ACC112 (cell line): ENCODE measurements around the gene RAD51D.
"Not testable (repeated sequence)": the region's sequence is repeated elsewhere in the genome, so short reads cannot be mapped to it uniquely, and the experiment has no call there.

ENCODE experiments used
- H2AFZ ChIP-seq: fragments of 200-600 bp; sonication (generic); one replicate; pipeline ENCODE4 v1.6.0; 2017; ENCODE audit warnings: antibody characterized with exemption, low read length; ENCODE audit not compliant: unreplicated experiment
- H3K27ac ChIP-seq: fragments of 200-600 bp; sonication (generic); 2 replicates; pipeline ENCODE4 v1.5.1; 2014; ENCODE audit warnings: low read depth, mild to moderate bottlenecking, antibody characterized with exemption, low read length, moderate library complexity
- H3K27me3 ChIP-seq: fragments of 200-600 bp; sonication (generic); 2 replicates; pipeline ENCODE4 v1.6.1; 2014; ENCODE audit warnings: mild to moderate bottlenecking, antibody characterized with exemption, low read length, moderate library complexity, mixed read lengths; ENCODE audit not compliant: insufficient read depth
- H3K36me3 ChIP-seq: fragments of 200-600 bp; sonication (generic); 2 replicates; pipeline ENCODE4 v1.6.1; 2016; ENCODE audit warnings: mild to moderate bottlenecking, antibody characterized with exemption, low read length, moderate library complexity, mixed read lengths; ENCODE audit not compliant: insufficient read depth
- H3K4me1 ChIP-seq: fragments of 200-600 bp; sonication (generic); one replicate; pipeline ENCODE4 v1.6.1; 2016; ENCODE audit warnings: low read length, mixed read lengths; ENCODE audit not compliant: insufficient read depth, unreplicated experiment, control insufficient read depth
- H3K4me3 ChIP-seq: fragments of 200-600 bp; sonication (generic); 2 replicates; pipeline ENCODE4 v1.5.1; 2014; ENCODE audit warnings: mild to moderate bottlenecking, low read depth, low read length
- H3K79me2 ChIP-seq: fragments of 200-600 bp; sonication (generic); one replicate; pipeline ENCODE4 v1.6.0; 2016; ENCODE audit warnings: low read length; ENCODE audit not compliant: control insufficient read depth, unreplicated experiment, insufficient read depth

RAD51D gene

GRCh38 chr17:35051579-35052240, 68.0 kb downstream of the RAD51D start:
- peaks cover 27% of the 10 kb centered on the region for H3K4me1 ChIP-seq
- no peak overlapping the region for H3K4me3 ChIP-seq
- no peak overlapping the region for H2AFZ ChIP-seq
- H3K36me3 ChIP-seq = no peaks in the 10 kb centered on the region
- H3K27ac ChIP-seq = peak overlapping the region; percentile 28; the same call in 1 of the 2 replicates
- no peaks in the 10 kb centered on the region for H3K27me3 ChIP-seq
- H3K79me2 ChIP-seq = peaks cover 20% of the 10 kb centered on the region

GRCh38 chr17:35051183-35051578, 68.5 kb downstream of the RAD51D start:
- Histone ChIP-seq H3K36me3 (no peaks in the 10 kb centered on the region), H3K4me3 (no peak overlapping the region), H3K27ac (peak overlapping the region; percentile 28; the same call in 1 of the 2 replicates), H3K4me1 (peaks cover 32% of the 10 kb centered on the region), H3K27me3 (no peaks in the 10 kb centered on the region), H2AFZ (no peak overlapping the region), H3K79me2 (peaks cover 22% of the 10 kb centered on the region)

GRCh38 chr17:35050170-35050569, 69.5 kb downstream of the RAD51D start:
- Histone ChIP-seq H2AFZ (no peak overlapping the region), H3K27me3 (no peaks in the 10 kb centered on the region), H3K79me2 (peaks cover 22% of the 10 kb centered on the region), H3K36me3 (no peaks in the 10 kb centered on the region), H3K4me1 (peaks cover 35% of the 10 kb centered on the region), H3K4me3 (no peak overlapping the region), H3K27ac (no peak overlapping the region)

GRCh38 chr17:35048685-35049379, 70.8 kb downstream of the RAD51D start:
- no peak overlapping the region for H2AFZ ChIP-seq
- no peak overlapping the region for H3K4me3 ChIP-seq
- no peaks in the 10 kb centered on the region for H3K36me3 ChIP-seq
- no peak overlapping the region for H3K27ac ChIP-seq
- H3K27me3 ChIP-seq = no peaks in the 10 kb centered on the region
- peaks cover 31% of the 10 kb centered on the region for H3K79me2 ChIP-seq
- H3K4me1 ChIP-seq = peaks cover 35% of the 10 kb centered on the region

GRCh38 chr17:35046740-35047283, 72.8 kb downstream of the RAD51D start:
- Histone ChIP-seq H2AFZ (no peak overlapping the region), H3K4me3 (peak overlapping the region; percentile 1; the same call in 1 of the 2 replicates), H3K36me3 (0 out of 2 replicates have a peak, but pooled peaks cover 2% of the 10 kb centered on the region), H3K4me1 (peaks cover 24% of the 10 kb centered on the region), H3K27ac (peak overlapping the region; percentile 46; the same call in 1 of the 2 replicates), H3K27me3 (no peaks in the 10 kb centered on the region), H3K79me2 (peaks cover 44% of the 10 kb centered on the region)

GRCh38 chr17:35046245-35046644, 73.4 kb downstream of the RAD51D start:
- Histone ChIP-seq H2AFZ (no peak overlapping the region), H3K4me3 (peak overlapping the region; percentile 1; the same call in 1 of the 2 replicates), H3K27ac (peak overlapping the region; percentile 23; the same call in 1 of the 2 replicates), H3K27me3 (no peaks in the 10 kb centered on the region), H3K4me1 (peaks cover 18% of the 10 kb centered on the region), H3K79me2 (peaks cover 44% of the 10 kb centered on the region), H3K36me3 (0 out of 2 replicates have a peak, but pooled peaks cover 2% of the 10 kb centered on the region)

GRCh38 chr17:35045458-35045979, 74.1 kb downstream of the RAD51D start:
- peaks cover 15% of the 10 kb centered on the region for H3K4me1 ChIP-seq
- not testable (repeated sequence) for H2AFZ ChIP-seq, H3K27me3 ChIP-seq, H3K36me3 ChIP-seq, H3K4me3 ChIP-seq, H3K27ac ChIP-seq
- H3K79me2 ChIP-seq = peaks cover 41% of the 10 kb centered on the region

- H3K27me3 ChIP-seq = no peaks in the 10 kb centered on the region
- peaks cover 37% of the 10 kb centered on the region for H3K79me2 ChIP-seq
- no peak overlapping the region for H3K27ac ChIP-seq
- peaks cover 15% of the 10 kb centered on the region for H3K4me1 ChIP-seq
- H3K36me3 ChIP-seq = 0 out of 2 replicates have a peak, but pooled peaks cover 2% of the 10 kb centered on the region
- no peak overlapping the region for H3K4me3 ChIP-seq
- H2AFZ ChIP-seq = no peak overlapping the region
Observed at GRCh38 chr17:35044181-35044580, 75.5 kb downstream of the RAD51D start.
